NCI-H82 (cell line): ENCODE data around the gene GALNT9.

ENCODE experiments used
- DNase-seq: peaks from one replicate; lab custom pipeline; 2025; lab: John Stamatoyannopoulos, UW

Gene GALNT9

GRCh38 chr12:132292328-132293319 is 36.8 kb downstream of the GALNT9 start:
- no peak for DNase-seq

GRCh38 chr12:132291402-132292175 is 37.8 kb downstream of the GALNT9 start:
- DNase-seq: no peak

GRCh38 chr12:132290203-132290540 is 39.2 kb downstream of the GALNT9 start:
- no peak for DNase-seq

- no peak for DNase-seq
Observed at GRCh38 chr12:132289356-132290202, 39.8 kb downstream of the GALNT9 start.

- no peak for DNase-seq
Observed at GRCh38 chr12:132288516-132289215, 40.7 kb downstream of the GALNT9 start.

- DNase-seq: no peak
Observed at GRCh38 chr12:132287391-132288238, 41.8 kb downstream of the GALNT9 start.

- no peak for DNase-seq
Observed at GRCh38 chr12:132286912-132287311, 42.5 kb downstream of the GALNT9 start.

- no peak for DNase-seq
Observed at GRCh38 chr12:132285991-132286681, 43.3 kb downstream of the GALNT9 start.

- no peak for DNase-seq
Observed at GRCh38 chr12:132284827-132285741, 44.3 kb downstream of the GALNT9 start.

GRCh38 chr12:132284071-132284826 is 45.1 kb downstream of the GALNT9 start:
- DNase-seq: no peak

- DNase-seq: no peak
Observed at GRCh38 chr12:132282950-132283771, 46.2 kb downstream of the GALNT9 start.

- DNase-seq: no peak
Observed at GRCh38 chr12:132282031-132282949, 47.1 kb downstream of the GALNT9 start.

GRCh38 chr12:132281038-132281437 is 48.4 kb downstream of the GALNT9 start:
- DNase-seq: no peak

GRCh38 chr12:132280406-132280805 is 49.0 kb downstream of the GALNT9 start:
- no peak for DNase-seq

GRCh38 chr12:132279930-132280329 is 49.5 kb downstream of the GALNT9 start:
- DNase-seq: no peak
